GM23338 (cell line): ENCODE data around the gene MZT2A.
"Not testable (repeated sequence)": the region's sequence is repeated elsewhere in the genome, so short reads cannot be mapped to it uniquely, and the experiment has no call there.

Source experiments
- CREB1 ChIP-seq: fragments of 250-450 bp; sonication (Bioruptor Pico); IDR thresholded peaks from 2 replicates; pipeline ENCODE4 v1.5.0; 2020; ENCODE audit warnings: low read depth, mild to moderate bottlenecking, moderate library complexity
- TF ChIP-seq, protein P1 (sequence below), 2 experiments: fragments of 200-600 bp in 1 of 2; sonication (generic) in 1 of 2; conservative IDR thresholded peaks; 2 replicates each; pipeline versions ENCODE4 v1.5.1 to v1.6.1; 2016 to 2017; ENCODE audit warnings: antibody characterized with exemption in 2 of 2, low read depth in 2 of 2, mild to moderate bottlenecking in 2 of 2, moderate library complexity in 1 of 2

DNA sequence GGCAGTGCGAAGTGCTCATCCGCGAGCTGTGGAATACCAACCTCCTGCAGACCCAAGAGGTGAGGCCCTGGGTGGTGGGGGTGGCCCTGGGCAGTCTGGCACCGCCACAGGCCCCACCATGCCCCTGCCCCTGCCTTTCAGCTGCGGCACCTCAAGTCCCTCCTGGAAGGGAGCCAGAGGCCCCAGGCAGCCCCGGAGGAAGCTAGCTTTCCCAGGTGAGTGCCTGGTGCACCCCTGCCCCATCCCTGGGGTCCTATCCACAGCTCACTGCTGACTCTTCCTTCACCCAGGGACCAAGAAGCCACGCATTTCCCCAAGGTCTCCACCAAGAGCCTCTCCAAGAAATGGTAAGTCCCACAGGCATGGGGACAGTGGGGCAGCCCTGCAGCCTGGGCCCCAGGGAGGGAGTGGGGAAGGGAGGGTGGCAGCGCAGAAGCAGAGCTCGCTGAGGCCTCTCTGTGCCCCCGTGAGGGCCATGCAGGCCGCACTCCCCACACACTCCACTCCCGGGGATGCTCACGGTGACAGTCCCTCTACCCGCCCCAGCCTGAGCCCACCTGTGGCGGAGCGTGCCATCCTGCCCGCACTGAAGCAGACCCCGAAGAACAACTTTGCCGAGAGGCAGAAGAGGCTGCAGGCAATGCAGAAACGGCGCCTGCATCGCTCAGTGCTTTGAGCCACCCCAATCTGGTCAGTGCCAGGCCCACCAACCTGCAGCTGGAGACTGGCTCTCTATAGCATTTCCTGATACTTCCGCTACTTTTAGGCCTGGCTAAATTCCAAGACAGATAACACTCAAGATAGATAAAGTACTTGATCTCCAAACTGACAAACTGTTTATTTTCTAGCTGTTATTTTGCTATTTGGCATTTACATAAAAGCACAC is 40.8 kb upstream of the MZT2A start:
- TF ChIP-seq, protein P1, sequence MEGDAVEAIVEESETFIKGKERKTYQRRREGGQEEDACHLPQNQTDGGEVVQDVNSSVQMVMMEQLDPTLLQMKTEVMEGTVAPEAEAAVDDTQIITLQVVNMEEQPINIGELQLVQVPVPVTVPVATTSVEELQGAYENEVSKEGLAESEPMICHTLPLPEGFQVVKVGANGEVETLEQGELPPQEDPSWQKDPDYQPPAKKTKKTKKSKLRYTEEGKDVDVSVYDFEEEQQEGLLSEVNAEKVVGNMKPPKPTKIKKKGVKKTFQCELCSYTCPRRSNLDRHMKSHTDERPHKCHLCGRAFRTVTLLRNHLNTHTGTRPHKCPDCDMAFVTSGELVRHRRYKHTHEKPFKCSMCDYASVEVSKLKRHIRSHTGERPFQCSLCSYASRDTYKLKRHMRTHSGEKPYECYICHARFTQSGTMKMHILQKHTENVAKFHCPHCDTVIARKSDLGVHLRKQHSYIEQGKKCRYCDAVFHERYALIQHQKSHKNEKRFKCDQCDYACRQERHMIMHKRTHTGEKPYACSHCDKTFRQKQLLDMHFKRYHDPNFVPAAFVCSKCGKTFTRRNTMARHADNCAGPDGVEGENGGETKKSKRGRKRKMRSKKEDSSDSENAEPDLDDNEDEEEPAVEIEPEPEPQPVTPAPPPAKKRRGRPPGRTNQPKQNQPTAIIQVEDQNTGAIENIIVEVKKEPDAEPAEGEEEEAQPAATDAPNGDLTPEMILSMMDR (conservative IDR thresholded peaks at IDR 0.05; ENCODE audit: low read depth in 2 of 2): not testable (repeated sequence)
- not testable (repeated sequence) for TF ChIP-seq CREB1
